Stimulated activated naive CD8-positive, alpha-beta T cell treated with anti-CD3 and anti-CD28 coated beads, Interleukin-15, Interleukin-2, amounts not matched to agents 100 ng/mL and 50 ng/mL, for 24 hours (primary cell): ENCODE data around the gene NEK4.
A peak's percentile ranks its signal among the peaks of the same experiment; 100 is the strongest.

Experiments
- H3K27ac Mint-ChIP-seq: one replicate; pipeline ENCODE4 v1.8.0; 2021; ENCODE audit warnings: mild to moderate bottlenecking, mixed read lengths
- H3K27me3 Mint-ChIP-seq: one replicate; pipeline ENCODE4 v1.8.0; 2021; ENCODE audit warnings: mixed read lengths
- H3K36me3 Mint-ChIP-seq: one replicate; pipeline ENCODE4 v1.8.0; 2021; ENCODE audit warnings: low read depth, mixed read lengths
- H3K4me1 Mint-ChIP-seq: one replicate; pipeline ENCODE4 v1.8.0; 2021; ENCODE audit warnings: low read depth, mixed read lengths
- H3K4me3 Mint-ChIP-seq: one replicate; pipeline ENCODE4 v1.8.0; 2021; ENCODE audit warnings: mild to moderate bottlenecking, mixed read lengths
- H3K9me3 Mint-ChIP-seq: one replicate; pipeline ENCODE4 v1.8.0; 2021; ENCODE audit warnings: mixed read lengths

NEK4 gene

DNA sequence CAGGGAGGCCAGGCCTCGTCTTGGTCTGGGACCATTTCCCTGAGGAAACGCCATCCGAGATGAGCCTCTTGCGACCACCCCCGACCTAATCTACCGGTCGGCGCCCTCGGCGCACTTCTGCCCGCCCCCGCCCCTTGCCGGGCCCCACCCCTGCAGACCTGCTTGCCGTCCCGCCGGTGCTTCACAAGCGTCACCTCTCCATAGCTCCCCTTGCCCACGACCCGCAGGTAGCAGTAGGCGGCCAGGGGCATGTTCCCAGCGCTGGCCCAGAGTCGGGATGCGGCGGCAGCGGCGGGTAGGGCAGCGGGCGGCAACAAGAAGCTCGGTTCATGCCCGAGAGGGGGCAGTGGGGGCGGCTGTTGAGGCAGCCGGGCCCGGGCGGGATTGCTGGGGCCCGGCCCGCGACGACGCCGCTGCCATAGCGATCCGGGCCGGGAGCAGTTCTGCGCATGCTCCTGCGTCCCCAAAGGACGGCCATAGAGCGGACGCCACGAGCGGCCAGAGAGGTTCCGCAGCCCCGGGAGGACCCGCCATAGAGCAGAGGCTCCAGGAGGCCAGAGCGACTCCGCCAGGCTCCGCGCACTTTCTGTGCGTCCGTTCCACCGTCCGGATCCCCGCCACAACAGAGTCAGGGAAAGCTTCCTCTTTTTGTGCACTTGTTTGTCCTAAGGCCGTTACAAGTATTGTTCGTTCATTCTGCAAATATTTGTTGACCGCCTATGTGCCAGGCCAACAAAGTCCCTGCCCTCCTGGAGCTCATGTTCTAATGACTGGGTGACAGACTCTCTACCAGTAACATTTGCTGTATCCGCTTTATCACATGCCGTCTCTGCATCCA, at the start of gene NEK4:
NEK4 (minus strand) TSS at position 445 of the 838 bp plus-strand sequence; CDS start at position 251, 194 bp downstream.
- Mint-ChIP-seq H3K4me3 (peak within 1 kb of the TSS; percentile 96), H3K36me3 (no peaks in the 10 kb centered on the region), H3K9me3 (no peaks in the 10 kb centered on the region), H3K27ac (peak within 1 kb of the TSS; percentile 97), H3K4me1 (peaks cover 22% of the 10 kb centered on the region), H3K27me3 (no peaks in the 10 kb centered on the region)

GRCh38 chr3:52819936-52820335, 49.2 kb upstream of the NEK4 start:
- Mint-ChIP-seq H3K27ac (no peak overlapping the region), H3K36me3 (no peaks in the 10 kb centered on the region), H3K4me1 (no peaks in the 10 kb centered on the region), H3K4me3 (no peak overlapping the region), H3K9me3 (no peaks in the 10 kb centered on the region), H3K27me3 (no peaks in the 10 kb centered on the region)

GRCh38 chr3:52817860-52818259, 47.1 kb upstream of the NEK4 start:
- no peaks in the 10 kb centered on the region for H3K9me3 Mint-ChIP-seq
- H3K36me3 Mint-ChIP-seq = no peaks in the 10 kb centered on the region
- no peaks in the 10 kb centered on the region for H3K4me1 Mint-ChIP-seq
- no peaks in the 10 kb centered on the region for H3K27me3 Mint-ChIP-seq
- H3K27ac Mint-ChIP-seq = no peak overlapping the region
- no peak overlapping the region for H3K4me3 Mint-ChIP-seq

DNA sequence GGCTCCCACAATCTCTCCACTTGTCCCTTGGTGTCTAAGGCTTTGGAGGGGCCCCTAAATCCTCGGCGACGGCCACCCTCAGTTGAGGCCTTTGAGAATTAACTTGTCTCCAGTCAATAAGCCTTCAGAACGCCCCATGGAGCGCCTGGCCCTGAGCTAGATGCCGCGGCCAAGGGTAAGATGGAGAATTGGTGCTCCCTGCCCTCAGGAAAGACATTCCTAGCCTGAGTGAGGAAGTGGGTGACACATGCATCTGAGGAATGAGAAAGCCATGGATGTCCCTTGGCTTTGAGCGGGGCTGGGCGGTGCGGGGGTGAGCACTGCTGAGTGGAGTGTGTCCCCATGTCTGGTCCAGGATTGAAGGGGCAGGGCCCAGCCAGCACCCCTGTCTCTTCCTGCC, 46.5 kb upstream of the NEK4 start:
- Mint-ChIP-seq H3K27ac (no peak overlapping the region), H3K36me3 (no peaks in the 10 kb centered on the region), H3K9me3 (no peaks in the 10 kb centered on the region), H3K4me3 (no peak overlapping the region), H3K27me3 (no peaks in the 10 kb centered on the region), H3K4me1 (no peaks in the 10 kb centered on the region)

DNA sequence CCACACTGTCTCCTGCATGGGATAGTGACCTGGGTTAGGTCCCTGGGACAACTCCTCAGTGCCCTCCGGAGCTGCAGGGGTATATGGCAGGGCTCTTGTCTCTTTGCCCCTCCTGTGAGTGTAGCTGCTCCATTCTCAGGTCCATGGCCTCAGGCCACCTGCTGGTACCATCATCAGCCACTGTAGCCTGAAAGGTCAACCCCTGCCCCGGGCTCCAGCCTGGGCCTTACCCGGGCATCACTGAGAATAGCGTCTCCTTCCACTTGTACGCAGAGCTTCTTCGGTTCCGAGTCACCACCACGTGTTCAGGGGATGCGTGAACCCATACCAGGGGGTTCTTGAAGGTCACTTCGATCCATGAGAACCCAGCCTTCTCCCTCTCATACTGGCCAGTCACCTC, 45.9 kb upstream of the NEK4 start:
- Mint-ChIP-seq H3K9me3 (no peaks in the 10 kb centered on the region), H3K4me1 (no peaks in the 10 kb centered on the region), H3K27ac (no peak overlapping the region), H3K27me3 (no peaks in the 10 kb centered on the region), H3K36me3 (no peaks in the 10 kb centered on the region), H3K4me3 (no peak overlapping the region)

DNA sequence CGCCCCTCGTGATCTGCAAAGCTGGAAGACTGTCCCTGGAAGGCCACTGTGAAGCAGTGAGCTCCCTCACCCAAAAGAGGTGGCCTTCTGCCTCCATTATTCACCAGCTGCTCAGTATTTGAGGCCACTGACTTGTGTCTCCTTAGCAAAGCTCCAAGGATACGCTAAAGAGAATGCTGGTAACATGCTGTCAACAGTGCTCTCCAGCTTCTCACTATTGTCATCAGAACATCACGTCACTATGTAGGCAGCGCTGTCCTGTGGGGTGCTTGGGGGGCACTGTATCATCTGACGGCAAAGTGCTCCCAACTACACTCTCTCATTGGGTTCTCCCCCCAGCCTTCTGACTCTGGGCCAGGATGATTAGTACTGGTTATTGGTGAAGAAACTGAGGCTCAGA, 45.5 kb upstream of the NEK4 start:
- H3K4me1 Mint-ChIP-seq = no peaks in the 10 kb centered on the region
- H3K27me3 Mint-ChIP-seq = no peaks in the 10 kb centered on the region
- no peak overlapping the region for H3K4me3 Mint-ChIP-seq
- H3K36me3 Mint-ChIP-seq = no peaks in the 10 kb centered on the region
- H3K9me3 Mint-ChIP-seq = no peaks in the 10 kb centered on the region
- H3K27ac Mint-ChIP-seq = no peak overlapping the region

DNA sequence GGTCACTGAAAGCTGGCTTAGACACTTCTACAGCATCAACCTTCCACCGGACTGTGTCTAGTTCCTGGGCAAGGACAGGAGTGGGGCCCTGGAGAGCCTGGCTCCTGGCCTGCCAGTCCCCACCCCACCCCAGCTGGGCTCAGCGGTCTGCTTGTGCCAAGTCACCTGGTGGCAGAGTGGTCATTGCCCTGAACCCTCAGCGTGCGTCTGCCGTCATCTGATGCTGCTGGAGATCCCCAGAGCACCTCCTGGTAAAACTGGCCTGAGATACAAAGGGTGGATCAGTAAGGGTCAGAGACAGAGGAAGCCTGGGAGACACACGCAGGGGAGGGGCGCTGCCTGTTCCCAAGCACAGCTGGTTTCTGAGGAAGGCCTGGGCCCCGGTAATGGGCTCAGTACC, 43.1 kb upstream of the NEK4 start:
- no peak overlapping the region for H3K27ac Mint-ChIP-seq
- H3K9me3 Mint-ChIP-seq = no peaks in the 10 kb centered on the region
- no peaks in the 10 kb centered on the region for H3K4me1 Mint-ChIP-seq
- H3K4me3 Mint-ChIP-seq = no peak overlapping the region
- no peaks in the 10 kb centered on the region for H3K27me3 Mint-ChIP-seq
- H3K36me3 Mint-ChIP-seq = no peaks in the 10 kb centered on the region

DNA sequence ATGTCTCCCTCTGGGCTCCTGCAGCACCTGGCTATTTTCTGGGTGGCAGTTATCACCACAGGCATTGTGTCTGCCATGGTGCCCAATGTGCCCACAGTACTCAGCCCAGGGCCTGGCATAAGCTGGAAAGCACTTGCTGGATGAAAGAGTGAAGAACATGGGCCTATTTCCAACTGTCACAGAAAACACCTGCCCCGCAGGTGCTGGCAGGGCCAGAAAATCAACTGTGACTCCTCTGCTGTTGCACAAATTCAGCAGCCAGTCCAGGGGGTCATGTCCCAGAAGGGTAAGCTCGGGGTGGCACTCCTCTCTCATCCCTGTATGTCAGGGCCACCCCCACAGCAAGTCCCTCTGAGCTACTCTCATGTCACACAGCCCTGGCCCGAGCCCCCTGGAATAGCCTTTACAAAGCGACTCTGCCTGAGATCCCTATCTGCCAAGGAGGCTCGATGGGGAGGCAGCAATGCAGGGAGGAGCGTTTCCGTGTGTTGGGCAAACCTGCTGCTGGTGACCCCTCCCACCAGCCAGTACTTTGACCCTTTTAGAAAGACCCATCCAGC, 40.8 kb upstream of the NEK4 start:
- Mint-ChIP-seq H3K9me3 (no peaks in the 10 kb centered on the region), H3K36me3 (no peaks in the 10 kb centered on the region), H3K27ac (no peak overlapping the region), H3K4me3 (no peak overlapping the region), H3K27me3 (no peaks in the 10 kb centered on the region), H3K4me1 (no peaks in the 10 kb centered on the region)

- Mint-ChIP-seq H3K27me3 (no peaks in the 10 kb centered on the region), H3K36me3 (no peaks in the 10 kb centered on the region), H3K4me3 (no peak overlapping the region), H3K4me1 (no peaks in the 10 kb centered on the region), H3K9me3 (no peaks in the 10 kb centered on the region), H3K27ac (no peak overlapping the region)
These were observed 40.2 kb upstream of the NEK4 start for GRCh38 chr3:52810923-52811322.

- Mint-ChIP-seq H3K4me3 (no peak overlapping the region), H3K27me3 (no peaks in the 10 kb centered on the region), H3K27ac (no peak overlapping the region), H3K9me3 (no peaks in the 10 kb centered on the region), H3K36me3 (no peaks in the 10 kb centered on the region), H3K4me1 (no peaks in the 10 kb centered on the region)
These were observed 39.1 kb upstream of the NEK4 start for GRCh38 chr3:52809662-52810377.

GRCh38 chr3:52809149-52809548, 38.4 kb upstream of the NEK4 start:
- Mint-ChIP-seq H3K4me3 (no peak overlapping the region), H3K27me3 (no peaks in the 10 kb centered on the region), H3K4me1 (no peaks in the 10 kb centered on the region), H3K27ac (no peak overlapping the region), H3K9me3 (no peaks in the 10 kb centered on the region), H3K36me3 (no peaks in the 10 kb centered on the region)

DNA sequence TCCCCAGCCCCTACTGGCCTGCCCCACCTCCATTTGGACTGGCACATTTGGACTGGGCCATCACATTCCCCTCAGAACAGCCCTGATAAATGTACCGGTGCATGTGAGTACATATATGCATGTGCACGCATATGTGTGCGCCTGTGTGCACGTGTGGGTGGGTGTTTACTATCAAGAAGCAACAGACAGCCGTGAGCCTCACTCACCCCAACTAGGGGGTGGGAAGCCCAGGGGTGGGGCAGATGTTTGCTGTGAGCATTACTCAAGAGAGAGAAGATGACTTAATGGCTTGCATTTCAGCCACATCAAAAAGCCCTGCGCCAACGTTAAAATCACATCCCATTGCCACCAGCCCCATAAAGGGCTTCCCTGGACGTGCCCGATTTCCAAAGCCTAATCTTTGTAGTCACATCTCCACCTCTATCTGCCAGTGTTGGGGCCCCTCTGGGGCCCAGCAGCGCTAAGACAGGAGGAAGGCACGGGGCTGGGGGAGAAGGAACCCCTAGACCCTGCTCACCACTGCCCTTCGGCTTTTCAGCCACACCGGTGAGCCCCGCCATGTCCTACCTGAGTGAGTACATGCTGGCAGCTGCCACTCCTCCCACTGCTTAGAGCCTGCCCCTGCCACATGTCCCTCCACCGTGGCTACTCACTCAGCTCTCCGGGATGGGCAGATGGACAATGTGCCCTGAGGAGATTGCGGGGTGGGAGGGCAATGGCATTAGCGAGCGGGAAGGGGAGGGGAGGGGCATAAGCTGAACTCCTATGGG, 34.7 kb upstream of the NEK4 start:
- H3K4me3 Mint-ChIP-seq = no peak overlapping the region
- H3K27me3 Mint-ChIP-seq = no peaks in the 10 kb centered on the region
- no peaks in the 10 kb centered on the region for H3K4me1 Mint-ChIP-seq
- H3K9me3 Mint-ChIP-seq = no peaks in the 10 kb centered on the region
- H3K27ac Mint-ChIP-seq = no peak overlapping the region
- no peaks in the 10 kb centered on the region for H3K36me3 Mint-ChIP-seq

GRCh38 chr3:52801839-52802238, 31.1 kb upstream of the NEK4 start:
- no peaks in the 10 kb centered on the region for H3K27me3 Mint-ChIP-seq
- no peak overlapping the region for H3K4me3 Mint-ChIP-seq
- no peaks in the 10 kb centered on the region for H3K36me3 Mint-ChIP-seq
- no peak overlapping the region for H3K27ac Mint-ChIP-seq
- H3K4me1 Mint-ChIP-seq = no peaks in the 10 kb centered on the region
- no peaks in the 10 kb centered on the region for H3K9me3 Mint-ChIP-seq

DNA sequence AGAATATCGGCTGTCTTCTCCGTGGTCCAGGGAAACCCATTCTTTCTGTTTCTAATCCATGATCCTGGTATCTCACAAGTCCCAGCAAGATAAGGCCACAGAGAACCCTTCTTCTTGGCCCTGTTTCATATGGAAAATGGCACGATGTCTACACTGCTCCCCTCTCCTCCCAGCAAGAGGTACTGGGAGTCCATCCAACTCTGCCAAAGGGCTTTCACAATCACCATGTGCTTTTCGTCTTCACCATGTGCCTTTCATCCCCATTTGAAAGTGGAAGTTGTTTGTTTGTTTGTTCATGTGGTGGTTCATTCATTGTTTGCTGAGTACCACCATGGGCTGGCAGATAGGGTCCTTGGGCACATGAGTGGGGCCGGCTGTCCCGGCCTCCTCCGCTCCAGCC, 29.3 kb upstream of the NEK4 start:
- Mint-ChIP-seq H3K27me3 (no peaks in the 10 kb centered on the region), H3K4me3 (no peak overlapping the region), H3K36me3 (no peaks in the 10 kb centered on the region), H3K9me3 (no peaks in the 10 kb centered on the region), H3K27ac (no peak overlapping the region), H3K4me1 (no peaks in the 10 kb centered on the region)

DNA sequence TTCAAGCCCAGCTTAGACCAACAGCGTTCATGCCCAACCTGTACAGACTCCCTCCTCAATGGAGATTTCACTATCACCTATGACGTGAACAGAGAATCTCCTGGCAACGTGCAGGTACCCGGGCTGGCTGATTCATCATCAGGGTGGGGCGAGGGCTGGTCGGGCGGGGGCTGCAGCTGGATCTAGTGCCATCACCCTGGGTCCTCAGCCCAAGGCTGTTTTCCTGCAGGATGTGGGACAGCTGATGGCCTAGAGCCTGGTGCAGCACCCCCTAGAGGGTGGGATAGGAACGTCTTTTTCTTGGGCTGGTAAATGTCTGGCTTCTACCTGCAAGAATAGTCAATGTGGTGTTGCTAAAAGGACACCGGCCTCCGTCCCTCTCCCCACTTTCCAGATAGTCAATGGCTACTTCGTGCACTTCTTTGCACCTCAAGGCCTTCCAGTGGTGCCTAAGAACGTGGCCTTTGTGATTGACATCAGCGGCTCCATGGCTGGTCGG, 28.3 kb upstream of the NEK4 start:
- H3K9me3 Mint-ChIP-seq = no peaks in the 10 kb centered on the region
- H3K36me3 Mint-ChIP-seq = no peaks in the 10 kb centered on the region
- H3K27ac Mint-ChIP-seq = no peak overlapping the region
- no peaks in the 10 kb centered on the region for H3K4me1 Mint-ChIP-seq
- no peak overlapping the region for H3K4me3 Mint-ChIP-seq
- H3K27me3 Mint-ChIP-seq = no peaks in the 10 kb centered on the region
